Hematopoietic multipotent progenitor cell treated with erythropoietin and hydrocortisone succinate and interleukin-3 and kit ligand, for 8 days (in vitro differentiated cells): ENCODE measurements around the gene COQ5.
"Not testable (repeated sequence)": the region's sequence is repeated elsewhere in the genome, so short reads cannot be mapped to it uniquely, and the experiment has no call there.

Source experiments
- DNase-seq: peaks from one replicate; pipeline ENCODE4 v3.0.0-alpha.2; 2015

The COQ5 gene

DNA sequence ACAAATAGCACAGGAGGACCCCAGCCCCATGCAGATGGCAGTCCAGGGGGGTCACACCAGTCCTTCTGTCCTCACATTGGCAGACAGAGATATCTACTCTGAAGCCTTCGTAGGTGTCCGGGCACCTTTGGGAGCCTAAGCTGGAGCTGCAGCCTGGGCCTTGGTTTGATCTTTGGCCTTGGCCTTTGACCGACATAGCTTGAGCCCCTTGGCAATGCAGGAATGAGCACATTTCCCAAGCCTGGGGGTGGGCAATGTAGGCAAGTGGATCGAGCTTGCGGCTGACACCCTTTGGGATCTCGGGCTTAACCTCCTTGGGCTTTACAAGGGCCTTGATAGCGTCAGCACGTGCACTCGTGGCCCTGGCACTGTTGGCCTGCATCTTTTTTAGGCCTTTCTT is 6.4 kb downstream of the COQ5 start:
- DNase-seq, result no peak

DNA sequence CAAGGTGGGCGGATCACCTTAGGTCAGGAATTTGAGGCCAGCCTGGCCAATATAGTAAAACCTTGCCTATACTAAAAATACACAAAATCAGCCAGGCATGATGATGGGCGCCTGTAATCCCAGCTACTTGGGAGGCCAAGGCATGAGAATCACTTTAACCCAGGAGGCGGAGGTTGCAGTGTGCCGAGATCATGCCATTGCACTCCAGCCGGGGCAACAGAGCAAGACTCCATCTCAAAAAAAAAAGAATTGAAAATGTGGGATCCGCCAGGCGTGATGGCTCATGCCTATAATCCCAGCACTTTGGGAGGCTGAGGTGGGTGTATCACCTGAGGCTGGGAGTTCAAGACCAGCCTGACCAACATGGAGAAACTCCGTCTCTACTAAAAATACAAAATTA is 9.6 kb downstream of the COQ5 start:
- DNase-seq, result not testable (repeated sequence)

DNA sequence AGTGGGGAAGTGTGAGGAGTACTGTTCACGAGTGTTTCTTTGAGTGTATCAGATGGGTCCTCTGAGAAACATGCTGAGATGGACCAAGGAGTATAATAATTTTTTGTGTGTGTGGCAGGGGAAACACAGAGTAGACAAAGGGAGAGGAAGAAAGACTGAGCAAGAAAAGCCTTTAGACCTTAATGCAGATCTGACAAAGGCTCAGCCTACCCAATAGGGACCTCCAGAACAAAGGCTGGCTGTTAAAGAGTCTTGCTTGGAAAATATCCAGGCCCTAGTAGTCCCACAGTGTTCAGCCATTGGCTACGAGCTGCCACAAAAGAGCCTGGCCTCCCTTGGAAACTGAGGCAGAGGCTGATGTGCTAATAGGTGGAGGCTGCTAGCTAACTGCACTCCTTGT is 13.5 kb downstream of the COQ5 start:
- DNase-seq, result no peak

DNA sequence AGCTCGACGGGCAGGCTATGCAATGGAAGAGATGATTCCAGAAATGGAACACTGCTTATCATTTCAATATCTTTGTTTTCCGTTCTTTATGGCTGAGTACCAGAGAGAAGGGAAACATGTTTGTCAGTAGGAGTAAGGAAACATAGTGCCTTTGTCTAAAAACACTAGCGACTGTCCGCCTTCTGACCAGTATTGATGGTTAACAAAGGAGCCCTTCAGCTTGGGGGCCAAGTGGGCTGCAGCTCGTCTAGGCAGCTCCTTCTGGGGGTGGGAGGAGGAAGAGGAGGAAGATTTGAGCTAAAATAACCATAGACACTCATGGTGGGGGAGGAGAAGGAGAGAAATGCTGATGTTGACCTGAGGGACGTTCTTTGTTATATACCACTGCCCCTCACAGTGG is 15.0 kb downstream of the COQ5 start:
- DNase-seq, result no peak

DNA sequence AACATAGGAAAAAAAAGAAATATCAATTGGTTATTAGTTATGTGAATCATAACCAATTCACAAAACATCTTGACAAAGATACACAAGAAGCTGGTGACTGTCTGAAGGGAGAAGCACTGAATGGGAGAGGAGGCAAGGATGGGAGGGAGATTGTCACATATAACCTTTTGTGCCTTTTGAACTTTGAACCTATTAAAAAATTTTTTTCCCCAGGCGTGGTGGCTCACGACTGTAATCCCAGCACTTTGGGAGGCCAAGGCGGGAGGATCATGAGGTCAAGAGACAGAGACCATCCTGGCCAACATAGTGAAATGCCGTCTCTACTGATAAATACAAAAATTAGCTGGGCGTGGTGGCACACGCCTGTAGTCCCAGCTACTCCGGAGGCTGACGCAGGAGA is 20.4 kb downstream of the COQ5 start:
- DNase-seq, result no peak

DNA sequence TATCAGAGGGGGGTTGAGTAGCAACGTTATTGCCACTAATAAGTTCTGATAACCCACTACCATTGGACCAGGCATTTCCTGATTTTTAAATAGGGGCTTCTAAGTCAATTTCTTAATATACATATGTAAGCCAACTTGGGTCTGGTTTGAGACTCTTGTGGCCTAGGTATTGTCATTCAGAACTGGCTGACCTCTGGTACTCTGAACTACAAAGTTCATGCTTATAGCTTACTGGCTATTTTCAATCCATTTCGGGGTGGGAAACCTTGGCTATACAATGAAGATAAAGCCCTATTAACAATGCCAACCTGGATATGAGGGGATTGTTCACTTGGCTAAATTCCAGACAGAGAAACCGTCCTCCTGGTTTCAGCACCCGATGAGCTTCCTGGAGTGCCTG is 24.4 kb downstream of the COQ5 start:
- DNase-seq, result no peak

DNA sequence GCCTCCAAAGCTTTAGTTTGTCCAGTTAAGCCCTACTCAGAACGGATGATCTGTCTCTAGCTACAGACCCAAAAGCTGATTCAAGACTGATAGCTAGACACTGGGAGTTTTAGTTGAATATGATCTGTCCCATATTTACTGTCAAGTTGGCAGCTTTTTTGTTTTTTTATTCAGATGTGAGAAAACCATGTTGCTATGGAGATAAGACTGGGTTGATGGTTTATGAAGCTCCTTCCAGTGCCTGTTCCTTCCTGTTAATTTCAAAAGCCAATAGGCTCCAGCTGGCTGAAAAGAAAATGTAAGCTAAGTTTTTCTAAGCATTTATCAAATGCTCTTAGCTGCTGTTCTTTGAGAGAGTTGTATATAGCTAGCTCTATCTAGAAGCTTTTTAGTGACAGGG is 28.4 kb downstream of the COQ5 start:
- no peak for DNase-seq

DNA sequence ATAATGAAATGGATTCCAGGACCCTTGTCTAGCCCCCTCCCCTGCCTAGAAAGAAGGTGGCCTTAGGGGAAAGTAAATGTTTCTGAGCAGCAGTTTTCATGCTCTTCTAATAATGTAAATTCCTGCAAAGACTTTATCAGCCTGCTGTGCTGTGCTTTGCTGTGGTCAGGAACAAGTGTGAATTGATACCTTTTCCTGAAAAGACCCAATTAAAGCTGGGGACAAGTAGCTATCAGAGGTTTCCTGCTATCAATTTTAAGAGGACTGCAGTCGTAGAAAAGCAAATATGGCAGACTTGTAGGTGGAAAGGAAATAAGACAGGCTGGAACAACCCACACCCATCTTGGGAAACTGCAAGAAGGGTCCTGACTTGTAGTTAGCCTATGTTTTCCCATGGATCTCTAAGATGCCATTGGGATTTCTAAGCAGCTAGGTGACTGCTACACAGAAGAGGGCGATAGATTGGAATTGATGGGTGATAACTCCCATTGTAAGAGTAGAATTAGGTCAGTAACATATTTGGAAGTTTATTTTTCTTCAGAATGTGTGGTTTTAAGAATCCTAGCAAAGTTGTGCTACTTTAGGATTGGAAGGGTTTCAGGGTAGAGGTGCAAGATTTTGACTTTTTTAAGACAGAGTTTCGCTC is 30.0 kb downstream of the COQ5 start:
- DNase-seq, result no peak

DNA sequence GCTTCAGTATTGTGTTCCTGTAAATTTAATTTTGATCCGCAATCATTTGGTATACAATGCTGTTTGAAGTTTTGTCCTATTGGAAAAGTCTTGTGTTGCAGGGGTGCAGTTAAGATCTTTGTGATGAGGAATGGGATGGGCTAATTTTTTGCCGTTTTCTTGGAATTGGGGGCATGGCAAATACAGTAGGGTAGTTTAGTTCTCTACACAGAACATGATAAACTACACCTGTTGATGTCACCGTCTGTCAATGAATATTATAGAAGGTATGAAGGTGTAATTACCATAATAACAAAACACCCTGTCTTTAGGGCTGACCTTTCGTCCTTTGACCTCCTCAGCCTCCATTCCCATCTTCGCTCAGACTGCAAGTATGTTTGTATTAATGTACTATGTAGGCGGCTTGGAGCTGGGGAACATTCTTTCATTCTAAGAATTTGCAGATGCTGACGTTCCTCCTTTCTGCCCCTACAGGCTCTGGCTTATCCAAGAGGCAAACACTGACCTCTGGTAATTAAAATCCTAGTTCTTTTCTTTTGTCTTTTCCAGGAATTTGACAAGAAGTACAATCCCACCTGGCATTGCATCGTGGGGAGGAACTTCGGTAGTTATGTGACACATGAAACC is 31.3 kb downstream of the COQ5 start:
- DNase-seq, result no peak

DNA sequence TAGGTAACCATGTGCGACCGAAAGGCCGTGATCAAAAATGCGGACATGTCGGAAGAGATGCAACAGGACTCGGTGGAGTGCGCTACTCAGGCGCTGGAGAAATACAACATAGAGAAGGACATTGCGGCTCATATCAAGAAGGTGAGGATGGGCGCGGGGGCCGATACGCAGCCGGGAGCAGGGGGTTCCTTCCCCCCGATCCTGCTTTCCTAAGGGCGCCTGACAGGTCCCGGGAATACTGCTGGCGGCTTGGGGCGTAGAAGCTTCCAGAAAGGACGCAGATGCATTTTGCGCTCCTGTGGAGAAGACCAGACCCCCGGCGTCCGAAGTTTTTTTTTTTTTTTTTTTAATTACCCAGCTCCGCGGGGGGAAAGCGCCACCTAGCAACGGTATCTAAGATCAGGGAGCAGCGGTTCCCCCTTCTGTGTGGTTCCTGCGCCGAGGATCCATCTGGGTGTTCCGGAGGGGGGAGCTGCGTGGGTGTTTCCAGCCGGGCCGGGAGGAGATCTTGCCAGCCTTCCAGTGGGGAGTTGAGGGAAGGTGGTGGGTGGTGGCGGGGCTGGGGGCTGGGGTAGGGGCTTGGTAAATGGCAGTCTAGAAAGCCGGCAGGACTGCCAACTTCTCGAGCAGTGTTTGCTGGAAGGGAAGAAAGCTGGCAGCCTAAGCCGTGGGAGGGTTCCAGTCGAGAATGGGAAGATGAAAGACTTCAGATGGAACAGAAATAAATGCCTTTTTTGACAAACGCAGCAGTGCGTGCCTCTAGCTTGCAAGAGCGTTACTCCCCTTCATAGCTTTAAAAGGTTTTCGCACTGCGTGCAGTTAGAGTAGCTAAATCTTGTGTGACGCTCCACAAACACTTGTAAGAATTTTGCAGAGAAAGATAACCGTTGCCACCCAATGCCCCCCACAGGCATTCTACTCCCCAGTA is 32.3 kb downstream of the COQ5 start:
- peak; percentile 72 for DNase-seq

DNA sequence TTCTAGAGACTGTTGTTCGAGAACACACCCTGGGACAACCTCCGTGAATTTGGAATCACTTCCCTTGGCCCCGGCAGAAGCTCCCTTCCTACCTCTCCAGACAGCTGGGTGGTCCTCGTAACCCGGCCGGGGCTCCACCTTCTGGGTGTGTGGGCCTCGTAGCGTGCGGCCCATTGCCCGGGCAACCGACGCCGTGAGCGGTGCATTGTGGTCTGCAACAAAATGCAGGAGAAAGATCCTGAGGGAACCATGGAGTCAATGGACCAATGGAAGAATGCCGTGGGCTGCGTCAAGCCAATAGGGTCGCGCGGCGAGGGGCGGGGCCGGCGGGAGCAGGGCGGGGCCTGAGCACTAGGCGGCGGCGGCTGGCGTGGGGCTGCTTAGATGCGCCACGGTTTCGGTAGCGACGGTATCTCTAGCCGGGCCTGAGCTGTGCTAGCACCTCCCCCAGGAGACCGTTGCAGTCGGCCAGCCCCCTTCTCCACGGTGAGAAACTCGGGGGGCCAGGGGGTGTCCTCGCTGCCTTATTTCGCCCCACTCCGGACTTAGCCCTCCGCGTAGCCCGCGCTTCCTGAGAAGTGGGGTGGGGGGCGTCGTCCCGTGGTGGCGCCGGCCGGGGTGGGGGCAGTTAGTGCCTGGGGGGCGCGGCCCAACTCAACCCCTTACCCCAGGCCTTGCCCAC is 33.1 kb downstream of the COQ5 start, which contains the start of gene DYNLL1:
Gene DYNLL1, plus strand, starts transcription at position 383 of the 682 bp plus-strand sequence. CDS start 309 bp downstream, outside the sequence.
- DNase-seq, result peak; percentile 97

DNA sequence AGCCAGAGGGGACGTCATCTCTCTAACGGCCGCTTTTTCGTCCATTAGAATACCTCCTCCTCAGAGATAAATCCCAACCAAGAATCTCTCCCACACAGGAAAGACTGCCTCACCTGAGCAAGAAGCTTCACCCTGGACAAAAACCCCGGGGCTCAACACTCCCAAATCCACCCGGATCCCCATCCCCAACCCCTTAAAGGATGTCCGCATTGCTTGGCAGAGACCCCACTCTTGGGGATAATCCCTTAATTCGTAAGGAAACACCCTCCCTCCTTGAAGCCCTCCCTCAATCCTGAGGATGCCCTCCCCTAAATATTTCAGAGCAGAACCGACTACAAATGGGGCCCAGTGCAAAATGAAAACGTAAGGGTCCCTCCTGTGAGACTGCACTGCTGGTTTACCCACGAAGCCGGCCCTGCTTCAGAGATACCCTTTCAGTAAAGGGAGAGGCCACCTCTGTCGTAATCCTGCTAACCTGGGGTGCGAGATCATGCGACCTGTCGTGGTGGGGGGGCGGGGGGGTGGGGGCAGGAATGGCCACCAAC is 33.7 kb downstream of the COQ5 start:
- DNase-seq, result no peak

DNA sequence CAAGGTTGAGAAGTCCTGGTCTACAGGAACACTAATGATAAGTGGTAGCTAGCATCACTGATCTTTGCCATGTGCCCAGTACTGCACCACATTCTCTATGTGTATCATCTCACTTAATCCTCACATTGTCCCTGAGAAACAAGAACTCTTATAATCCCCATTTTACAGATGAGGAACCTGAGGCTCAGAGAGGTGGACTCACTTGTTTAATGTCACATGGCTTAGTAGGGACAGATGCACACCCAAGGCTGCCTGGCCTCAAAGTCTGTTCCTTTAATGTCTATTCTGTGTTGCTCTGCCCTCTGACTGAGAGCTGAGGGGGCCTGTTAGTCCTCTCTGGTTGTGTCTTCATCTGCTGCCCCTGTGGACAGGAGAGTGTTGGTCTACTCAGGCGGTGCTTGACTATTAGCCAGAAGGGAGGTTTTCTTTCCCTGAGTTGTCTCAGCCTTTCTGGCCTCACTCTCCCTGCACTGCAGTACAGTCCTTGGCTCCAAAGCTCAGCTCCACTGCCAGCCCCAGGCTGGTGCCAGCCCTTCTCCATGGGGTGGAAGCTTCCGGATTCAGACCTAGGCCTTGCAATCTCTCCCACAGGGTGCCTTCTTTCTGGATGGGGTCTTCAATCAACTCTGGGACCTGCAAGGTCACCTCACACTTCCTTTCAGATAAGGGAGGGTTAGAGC is 38.0 kb downstream of the COQ5 start:
- no peak for DNase-seq

DNA sequence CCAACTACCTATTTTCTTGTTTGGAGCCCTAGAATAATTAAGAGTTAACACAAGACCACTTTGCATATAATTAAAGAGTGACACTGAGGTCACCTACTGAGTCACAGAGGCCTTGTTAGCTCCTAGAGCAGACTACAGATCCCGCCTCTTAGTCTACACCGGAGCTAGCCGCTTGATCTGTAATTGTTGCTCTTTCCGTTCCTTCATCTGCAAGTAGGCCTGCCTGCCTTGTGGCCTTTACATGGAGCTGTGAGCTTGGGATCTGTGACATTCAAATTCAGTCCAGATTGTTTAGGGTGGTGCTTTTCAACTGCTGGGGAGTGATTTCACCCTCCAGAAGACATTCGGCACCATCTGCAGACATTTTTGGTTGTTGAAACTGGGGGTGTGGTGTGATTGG is 38.6 kb downstream of the COQ5 start:
- DNase-seq, result no peak

DNA sequence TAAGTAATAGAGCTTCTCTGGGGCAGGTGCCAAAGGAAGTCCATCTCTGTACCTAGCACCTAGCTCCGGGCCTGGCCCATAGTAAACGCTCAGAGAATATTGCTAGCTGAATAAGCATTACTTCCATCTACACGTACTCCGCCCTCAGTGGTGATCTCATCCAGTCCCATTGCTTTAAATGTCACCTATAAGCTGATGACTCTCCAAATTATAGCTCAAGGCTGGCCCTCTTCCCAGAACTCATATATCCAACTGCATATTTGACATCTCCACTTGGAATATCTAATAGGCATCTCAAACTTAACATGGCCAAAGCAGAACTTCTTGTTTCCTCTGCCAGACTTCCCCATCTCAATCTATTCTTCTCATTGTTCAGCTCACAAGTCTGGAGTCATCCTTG is 39.9 kb downstream of the COQ5 start:
- DNase-seq, result no peak

DNA sequence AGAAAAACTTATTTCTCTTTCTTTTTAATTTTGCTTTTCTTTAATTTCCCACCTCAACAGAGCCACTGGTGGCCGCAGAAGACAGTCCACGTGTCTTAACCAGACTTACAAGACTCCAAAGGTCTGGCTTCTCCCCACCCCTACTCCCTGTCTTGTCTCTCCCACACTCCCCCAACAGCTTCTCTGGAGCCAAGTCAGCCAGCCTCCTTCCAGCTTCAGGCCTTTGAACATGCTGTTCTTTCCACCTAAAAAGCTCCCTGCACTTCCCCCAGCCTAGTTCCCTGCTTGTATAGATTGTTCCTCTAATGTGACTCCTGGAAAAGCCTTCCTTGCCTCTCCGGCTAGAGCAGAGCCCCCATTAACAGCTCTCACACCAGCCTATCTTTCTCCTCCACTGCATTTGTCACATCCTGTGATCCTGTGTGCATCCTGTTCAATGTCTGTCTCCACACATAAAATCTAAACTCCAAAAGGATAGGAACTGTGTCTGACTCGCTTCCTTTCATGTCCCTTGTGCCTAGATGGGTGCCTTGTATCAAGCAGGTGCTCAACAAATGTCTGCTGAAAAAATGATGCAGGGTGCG is 40.8 kb downstream of the COQ5 start:
- no peak for DNase-seq

DNA sequence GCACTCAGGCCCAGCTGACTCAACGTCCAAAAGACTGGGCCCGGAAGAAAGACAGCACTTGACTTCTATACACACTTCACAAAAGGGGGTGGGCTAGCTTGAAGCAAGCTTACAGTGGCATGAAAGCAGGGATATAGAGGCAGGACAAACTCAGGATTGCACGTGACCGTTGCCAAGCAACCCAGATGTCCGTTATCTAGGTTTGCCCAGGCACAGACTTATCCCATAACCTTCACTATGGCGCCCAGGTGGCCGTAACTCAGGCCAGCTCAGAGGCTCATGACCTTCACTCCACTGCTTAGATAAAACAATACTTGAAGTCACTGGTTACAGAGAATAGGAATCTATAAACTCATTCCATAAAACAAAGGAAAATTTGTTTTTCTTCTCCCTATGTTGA is 41.4 kb downstream of the COQ5 start:
- DNase-seq, result peak; percentile 80

DNA sequence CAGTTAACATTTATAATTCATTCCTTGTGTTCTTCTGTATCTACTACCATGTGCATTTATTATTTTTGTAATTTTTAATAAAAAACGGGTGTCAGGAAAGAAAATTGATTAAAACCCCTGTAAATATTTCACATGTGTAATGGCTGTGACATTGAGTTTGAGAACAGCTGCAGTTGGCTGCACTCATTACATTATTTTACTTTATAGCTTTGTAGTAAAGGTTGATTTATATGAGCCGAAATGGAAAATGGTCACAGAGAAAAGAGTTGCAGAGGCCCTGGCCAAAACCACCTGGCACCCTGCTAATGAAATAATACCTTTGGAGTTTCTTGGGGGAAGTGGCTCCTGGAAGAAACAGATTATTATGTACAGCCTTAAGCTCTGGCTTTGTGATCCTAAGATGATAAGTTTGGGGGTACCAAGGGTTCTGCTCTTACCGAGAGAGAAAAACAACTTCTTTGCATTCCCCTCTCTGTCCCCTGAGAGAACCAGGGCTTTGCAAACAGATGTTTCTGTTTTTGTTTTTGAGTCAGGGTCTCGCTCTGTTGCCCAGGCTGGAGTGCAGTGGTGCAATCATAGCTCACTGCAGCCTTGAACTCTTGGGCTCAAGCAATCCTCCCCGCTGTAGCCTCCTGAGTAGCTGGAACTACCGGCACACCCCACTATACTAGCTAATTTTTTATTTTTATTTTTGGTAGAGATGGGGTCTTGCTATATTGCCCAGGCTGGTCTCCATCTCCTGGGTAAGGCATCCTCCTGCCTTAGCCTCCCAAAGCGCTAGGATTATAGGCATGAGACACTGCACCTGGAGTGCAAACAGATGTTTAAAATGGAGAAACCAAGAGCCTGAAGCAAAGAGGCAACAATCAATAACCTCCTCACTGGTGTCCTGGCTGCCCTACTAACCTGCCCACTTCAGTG is 42.7 kb downstream of the COQ5 start:
- DNase-seq, result no peak

DNA sequence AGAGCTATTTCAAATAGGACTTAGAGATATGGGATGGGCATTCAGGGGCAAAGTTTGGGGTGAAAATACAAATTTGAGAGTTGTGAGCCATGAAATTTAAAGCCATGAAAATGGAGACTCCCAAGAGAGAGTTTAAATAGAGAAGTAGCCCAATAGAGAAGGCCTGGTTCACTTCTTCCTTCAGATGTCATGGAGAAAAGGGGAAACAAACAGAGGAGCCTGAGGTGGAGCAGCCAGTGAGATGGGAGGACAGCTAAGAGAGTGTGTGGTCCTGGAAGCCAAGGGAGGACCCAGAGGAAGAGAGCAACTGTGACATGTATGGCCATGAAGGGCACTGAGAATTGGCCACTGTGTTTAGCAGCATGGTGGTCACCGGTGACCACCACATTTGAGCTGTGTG is 45.3 kb downstream of the COQ5 start:
- no peak for DNase-seq

DNA sequence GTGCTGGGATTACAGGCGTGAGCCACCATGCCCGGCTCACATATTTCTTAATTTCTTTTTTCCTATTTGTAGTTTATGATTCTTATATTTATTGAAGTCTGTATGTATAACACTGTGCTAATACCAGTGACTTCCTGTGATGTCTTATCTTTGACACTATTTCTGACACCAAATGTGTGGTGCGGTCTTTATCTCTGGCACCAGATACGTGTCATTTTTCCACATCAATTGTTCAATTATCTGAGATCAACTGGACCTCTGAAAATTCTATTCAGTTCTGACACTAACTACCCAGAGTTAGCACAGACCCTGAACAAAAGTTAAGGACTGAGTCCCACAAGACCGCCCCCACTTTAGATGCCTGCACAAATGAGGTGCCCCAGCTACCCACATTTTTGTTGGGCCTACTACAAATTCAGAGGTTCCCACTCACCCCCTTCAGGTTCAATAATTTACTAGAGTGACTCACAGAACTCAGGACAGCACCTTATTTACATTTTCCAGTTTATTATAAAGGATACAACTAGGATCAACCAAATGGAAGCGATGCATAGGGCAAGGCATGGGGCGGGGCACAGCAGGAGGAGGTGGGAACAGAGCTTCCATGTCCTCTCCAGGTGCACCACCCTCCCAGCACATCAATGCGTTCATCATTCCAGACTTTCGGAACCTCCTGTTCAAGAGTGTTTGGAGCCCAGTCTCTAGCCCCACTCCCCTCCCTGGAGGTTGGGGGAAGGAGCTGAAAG is 47.8 kb downstream of the COQ5 start:
- peak; percentile 74 for DNase-seq
